Stimulated activated CD8-positive, alpha-beta memory T cell treated with anti-CD3 and anti-CD28 coated beads, Interleukin-7, amount 100 ng/mL, for 4 hours (primary cell): Measurements from ENCODE around the gene SNAP47.

ENCODE experiments used
- DNase-seq, 2 donors: peaks; one replicate each; pipeline ENCODE4 v3.0.0-alpha.2; 2020; ENCODE audit warnings: low read depth in 2 of 2

Gene SNAP47

GRCh38 chr1:227749916-227750710 lies 14.9 kb downstream of the SNAP47 start:
- no peak for DNase-seq

DNA sequence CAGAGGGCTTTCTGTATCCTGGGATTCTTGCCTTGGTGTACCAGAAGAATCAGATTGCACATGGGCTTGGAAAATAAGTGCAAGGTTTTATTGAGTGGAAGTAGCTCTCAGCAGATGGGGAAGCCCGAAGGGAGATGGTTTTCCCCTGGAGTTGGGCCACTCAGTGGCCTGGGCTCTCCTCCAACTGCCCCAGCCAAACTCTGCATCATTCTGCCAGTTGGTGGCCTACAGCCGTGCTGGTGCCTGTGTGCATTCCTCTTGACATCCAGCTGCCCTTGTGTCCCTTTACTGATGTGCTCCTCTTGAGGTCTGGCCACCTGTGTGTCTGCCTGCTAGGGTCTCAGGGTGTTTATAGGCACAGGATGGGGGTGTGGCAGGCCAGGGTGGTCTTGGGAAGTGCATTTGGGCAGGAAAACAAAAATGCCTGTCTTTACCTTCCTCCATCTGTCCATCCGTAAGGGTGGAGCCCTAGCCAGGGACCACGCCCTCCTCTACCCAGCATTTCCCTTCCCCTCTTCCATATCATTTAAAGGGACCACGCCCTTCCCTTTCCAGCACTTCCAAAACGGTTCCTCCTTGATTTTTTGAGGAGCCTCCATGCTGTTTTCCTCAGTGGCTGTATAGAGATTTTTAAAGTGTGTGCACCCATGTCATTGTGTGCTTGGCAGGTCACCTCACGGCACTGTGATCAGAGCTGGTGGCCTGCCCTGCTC lies 18.9 kb downstream of the SNAP47 start:
- DNase-seq: no peak

- no peak for DNase-seq
Observed at GRCh38 chr1:227754958-227755357, 19.7 kb downstream of the SNAP47 start.

DNA sequence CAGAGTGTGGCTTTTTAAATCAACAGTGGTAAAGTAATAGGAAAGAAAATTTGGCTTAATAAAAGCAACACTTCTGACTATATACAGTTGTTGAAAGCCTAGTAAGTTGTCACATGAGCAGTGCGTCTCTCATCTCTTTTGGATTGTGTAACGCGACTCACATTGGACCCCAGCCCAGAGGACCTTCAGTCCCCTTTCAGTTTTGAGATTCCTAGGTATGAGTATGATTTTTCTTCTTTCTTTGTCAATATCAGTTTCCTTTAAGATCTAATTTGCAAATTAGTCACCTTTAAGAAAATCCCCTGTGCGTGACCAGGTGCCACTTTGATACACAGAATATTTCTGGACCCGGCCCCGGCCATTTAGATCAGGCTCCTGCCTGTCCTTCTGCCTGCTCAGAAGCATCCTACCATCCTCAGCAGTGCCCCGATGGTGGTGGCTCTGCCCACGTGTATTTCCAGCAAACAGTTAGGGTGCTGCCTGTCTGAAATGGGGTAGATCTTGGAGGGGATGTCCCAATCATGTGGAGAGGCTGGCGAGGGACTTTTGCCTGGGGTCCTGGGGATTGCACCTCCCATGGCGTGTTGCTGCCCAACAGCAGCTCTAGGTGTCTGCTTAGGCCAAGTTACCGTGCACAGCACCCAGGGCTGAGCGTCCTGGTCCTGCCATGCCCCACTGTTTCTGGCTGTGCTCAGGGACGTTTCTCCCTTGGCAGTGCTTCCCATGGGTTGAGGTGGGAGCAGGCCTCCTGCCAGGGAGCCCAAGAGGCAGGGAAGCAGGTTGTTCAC lies 21.1 kb downstream of the SNAP47 start:
- DNase-seq: no peak

DNA sequence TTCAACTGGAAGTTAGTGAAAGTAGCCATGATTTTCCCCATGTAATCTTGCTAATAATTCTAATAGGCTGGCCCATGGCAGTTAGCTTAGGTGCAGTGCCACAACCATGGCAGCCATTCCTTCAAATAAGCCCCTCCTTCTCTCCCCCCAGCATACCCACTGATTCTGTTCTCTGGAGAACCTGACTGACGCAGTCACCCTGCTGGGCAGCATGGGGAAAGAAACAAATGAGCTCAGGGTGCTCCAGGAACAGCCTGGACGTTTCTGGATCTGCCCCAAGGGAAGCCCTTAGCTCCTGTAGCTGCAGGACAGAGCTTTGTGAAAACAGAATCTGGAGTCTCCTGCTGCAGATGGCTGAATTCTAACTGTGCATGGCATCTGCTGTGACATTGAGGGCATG lies 22.5 kb downstream of the SNAP47 start:
- DNase-seq: no peak

DNA sequence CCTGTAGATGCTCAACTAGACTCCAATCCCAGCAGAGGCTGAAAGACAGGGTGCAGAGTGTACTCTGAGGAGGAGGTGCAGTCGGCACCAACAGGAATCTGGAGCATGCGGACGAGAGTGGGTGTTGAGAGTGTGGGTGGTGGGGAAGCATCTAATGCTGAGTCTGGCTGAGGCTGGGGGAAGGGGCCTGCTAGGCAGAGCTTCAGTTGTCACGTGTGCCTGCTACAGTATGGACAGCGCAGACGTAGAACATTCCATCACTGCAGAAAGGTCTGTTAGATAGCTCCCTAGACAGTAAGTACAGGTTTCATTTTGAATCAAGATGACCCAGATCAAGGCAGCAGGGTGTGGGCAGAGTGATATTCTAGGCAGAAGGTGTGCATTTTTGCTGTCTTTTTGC lies 23.1 kb downstream of the SNAP47 start:
- no peak for DNase-seq

- no peak for DNase-seq
Observed at GRCh38 chr1:227759341-227760300, 24.4 kb downstream of the SNAP47 start.

GRCh38 chr1:227760377-227760776 lies 25.1 kb downstream of the SNAP47 start:
- no peak for DNase-seq

GRCh38 chr1:227761621-227762230 lies 26.5 kb downstream of the SNAP47 start:
- no peak for DNase-seq

- peak; percentile 73 to 75 for DNase-seq
Observed at GRCh38 chr1:227762231-227762911, 27.1 kb downstream of the SNAP47 start.

DNA sequence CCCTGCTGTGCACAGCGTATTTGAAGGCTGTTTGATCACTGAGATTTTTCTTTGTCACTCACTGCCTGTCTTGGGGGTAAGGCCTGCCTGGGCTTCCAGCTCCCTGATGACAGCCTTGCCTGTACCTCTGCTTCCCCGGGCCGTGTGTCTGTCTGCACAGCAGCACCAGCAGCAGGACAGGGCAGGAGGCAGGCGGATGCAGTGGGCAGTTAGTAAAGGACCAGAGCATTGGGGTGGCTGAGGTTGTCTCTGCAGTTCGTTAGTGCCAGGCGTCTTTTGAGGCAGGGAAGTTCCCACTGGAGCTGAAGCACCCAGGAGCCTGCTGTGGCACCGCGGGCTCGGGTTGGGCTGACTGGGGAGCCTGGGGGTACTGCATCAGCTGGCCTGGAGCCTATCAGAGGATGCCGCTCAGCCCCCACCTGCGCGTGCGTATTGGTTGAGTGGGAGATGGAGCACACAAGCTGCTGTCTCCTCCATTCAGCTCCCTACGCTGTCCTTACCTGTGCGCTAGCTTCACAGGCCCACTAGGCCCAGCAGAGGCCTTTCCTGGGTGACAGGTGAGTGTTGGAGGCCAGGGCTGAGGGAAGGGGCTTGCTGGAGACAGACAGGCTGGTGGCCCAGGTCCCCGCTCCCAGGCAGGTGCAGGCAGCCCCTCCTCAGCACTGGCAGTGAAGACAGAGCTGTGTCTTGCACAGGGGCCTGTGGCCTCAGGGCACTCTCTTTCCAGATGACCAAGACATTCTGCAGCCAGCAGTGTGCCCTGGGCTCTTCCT lies 28.2 kb downstream of the SNAP47 start:
- DNase-seq: no peak

DNA sequence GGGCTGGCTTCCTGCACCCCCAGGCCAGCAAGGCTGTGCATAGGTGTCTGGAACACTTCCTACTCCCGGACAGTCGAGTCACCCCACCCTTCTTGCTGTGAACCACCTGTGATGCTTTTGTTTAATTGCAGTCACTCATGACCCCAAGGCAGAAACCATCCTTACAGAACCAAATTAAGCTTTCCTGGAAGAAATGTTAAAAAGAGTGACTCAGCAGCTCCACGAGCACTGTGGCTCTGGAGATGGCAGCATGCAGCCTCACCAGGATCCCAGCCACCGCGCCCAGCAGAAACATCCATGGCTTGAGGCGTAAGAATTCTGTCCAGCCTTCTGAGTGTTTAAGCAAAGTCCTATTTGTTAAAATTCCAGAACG lies 28.8 kb downstream of the SNAP47 start:
- no peak for DNase-seq

DNA sequence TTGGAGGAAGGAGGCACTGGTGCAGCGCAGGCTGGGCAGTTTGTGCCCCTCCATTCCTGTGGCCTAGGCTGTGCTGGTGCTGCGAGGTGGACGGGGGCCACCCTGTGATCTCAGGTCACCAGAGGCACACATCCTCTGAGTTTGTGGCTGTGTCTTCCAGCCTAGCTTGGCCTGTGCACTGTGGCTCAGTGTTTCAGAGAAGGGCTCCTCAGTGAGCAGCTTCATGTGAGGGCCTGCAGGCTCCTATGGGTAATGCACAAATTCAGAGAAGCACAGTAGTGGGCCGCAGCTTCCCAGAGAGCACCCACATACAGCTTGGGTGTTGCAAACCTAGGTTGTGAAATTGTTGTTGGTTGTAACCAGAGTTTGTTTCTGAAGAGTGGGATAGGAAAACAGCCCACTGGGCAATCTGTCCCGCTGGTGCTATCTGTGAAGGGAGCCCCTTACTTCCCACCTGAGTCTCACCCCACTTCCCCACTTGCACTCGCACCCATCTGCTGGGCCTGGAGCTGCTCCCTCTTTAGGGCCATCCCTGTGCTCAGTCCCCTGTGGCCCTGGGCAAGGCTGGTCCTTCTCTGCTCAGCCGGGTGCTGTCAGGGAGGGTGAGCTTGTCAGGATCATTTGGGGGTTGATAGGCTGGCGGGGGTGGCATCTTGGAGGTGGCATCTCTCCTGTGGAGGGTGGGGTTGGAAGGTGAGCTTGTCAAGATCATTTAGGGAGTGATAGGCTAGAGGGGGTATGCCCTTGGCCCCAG lies 30.2 kb downstream of the SNAP47 start:
- DNase-seq: no peak

DNA sequence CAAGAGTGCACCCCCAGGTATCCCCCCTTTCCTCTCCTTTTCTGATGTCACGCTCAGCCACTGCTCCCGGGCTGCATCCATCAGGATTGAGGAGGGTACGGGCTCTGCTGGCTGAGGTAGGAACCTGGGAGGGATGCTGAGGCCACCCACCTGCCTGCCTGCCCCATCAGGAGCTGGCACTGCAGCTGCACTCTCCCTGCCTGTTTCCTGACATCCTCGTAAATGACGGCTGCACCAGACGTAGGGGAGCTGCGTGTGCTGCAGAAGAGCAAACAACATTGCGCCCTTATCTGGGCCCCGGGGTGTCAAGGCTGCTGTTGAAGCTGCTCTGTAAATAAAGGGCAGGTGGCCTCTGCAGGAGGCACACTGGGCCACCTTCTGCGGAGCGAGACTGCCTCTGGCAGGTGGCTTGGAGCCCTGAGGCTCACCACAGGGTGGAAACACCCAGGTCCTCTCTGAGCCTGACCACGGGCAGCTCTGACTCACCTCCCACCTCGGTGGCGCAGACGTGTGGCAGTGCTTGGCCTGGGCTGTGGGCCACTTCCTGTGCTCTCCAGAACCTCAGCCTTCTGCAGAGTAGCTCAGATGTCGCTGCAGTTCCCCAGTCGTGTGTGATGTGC lies 30.9 kb downstream of the SNAP47 start:
- peak; percentile 48 to 74 for DNase-seq

- DNase-seq: no peak
Observed at GRCh38 chr1:227766653-227767277, 31.5 kb downstream of the SNAP47 start.

- DNase-seq: no peak
Observed at GRCh38 chr1:227767401-227768124, 32.3 kb downstream of the SNAP47 start.

DNA sequence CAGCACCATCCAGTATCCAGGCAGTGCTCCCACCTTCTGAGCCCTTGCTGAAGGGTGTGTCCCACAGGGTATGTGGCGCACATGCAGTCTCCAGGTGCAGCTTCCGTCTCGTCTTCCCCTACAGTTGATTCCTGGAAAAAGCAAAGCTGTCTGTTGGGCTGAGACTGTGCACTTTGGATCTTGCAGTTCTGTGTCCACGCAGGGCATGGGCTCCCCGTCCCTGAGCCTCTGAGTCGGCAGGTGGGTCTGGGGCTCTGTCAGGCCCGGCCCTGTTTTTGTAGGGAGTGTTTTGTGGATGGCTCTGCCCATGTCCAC lies 32.8 kb downstream of the SNAP47 start:
- no peak for DNase-seq
